Kidney epithelial cell (primary cell): Measurements from ENCODE around the gene P2RY6. TPM values are rescaled to one million over a fixed set of nuclear protein-coding genes. Genes with fewer than 3 reads are reported as not detected.

Experiments used
- DNase-seq: peaks from one replicate; pipeline ENCODE4 v3.0.0-alpha.2; 2010; ENCODE audit warnings: low read depth
- H3K27me3 ChIP-seq: 2 replicates; pipeline ENCODE4 v1.6.0; 2011; ENCODE audit warnings: low read length; ENCODE audit not compliant: control insufficient read depth, insufficient read depth
- H3K36me3 ChIP-seq: 2 replicates; pipeline ENCODE4 v1.5.1; 2011; ENCODE audit warnings: low read length; ENCODE audit not compliant: control insufficient read depth, insufficient read depth
- H3K4me3 ChIP-seq: 2 replicates; pipeline ENCODE4 v1.5.1; 2011; ENCODE audit warnings: low read depth, mild to moderate bottlenecking, control low read depth, low read length
- total RNA-seq: library from RNA; depleted of rRNA; stranded (reverse); fragments of >200 nt; gene quantifications from 2 replicates; pipeline ENCODE4 v1.2.3, GENCODE V29; 2015
- TF ChIP-seq, protein P1 (sequence below): IDR thresholded peaks from 2 replicates; pipeline ENCODE4 v1.5.1; 2011; ENCODE audit warnings: mild to moderate bottlenecking, moderate library complexity, low read length, control low read depth, inconsistent platforms; ENCODE audit not compliant: insufficient read depth, poor library complexity, severe bottlenecking

Gene P2RY6
- total RNA-seq, 1 donor from 2014 or later, result 6.1 TPM

GRCh38 chr11:73233211-73233610 lies 38.9 kb upstream of the P2RY6 start:
- TF ChIP-seq, protein P1, sequence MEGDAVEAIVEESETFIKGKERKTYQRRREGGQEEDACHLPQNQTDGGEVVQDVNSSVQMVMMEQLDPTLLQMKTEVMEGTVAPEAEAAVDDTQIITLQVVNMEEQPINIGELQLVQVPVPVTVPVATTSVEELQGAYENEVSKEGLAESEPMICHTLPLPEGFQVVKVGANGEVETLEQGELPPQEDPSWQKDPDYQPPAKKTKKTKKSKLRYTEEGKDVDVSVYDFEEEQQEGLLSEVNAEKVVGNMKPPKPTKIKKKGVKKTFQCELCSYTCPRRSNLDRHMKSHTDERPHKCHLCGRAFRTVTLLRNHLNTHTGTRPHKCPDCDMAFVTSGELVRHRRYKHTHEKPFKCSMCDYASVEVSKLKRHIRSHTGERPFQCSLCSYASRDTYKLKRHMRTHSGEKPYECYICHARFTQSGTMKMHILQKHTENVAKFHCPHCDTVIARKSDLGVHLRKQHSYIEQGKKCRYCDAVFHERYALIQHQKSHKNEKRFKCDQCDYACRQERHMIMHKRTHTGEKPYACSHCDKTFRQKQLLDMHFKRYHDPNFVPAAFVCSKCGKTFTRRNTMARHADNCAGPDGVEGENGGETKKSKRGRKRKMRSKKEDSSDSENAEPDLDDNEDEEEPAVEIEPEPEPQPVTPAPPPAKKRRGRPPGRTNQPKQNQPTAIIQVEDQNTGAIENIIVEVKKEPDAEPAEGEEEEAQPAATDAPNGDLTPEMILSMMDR, result no peak
- Histone ChIP-seq H3K27me3 (no peaks in the 10 kb centered on the region), H3K36me3 (no peaks in the 10 kb centered on the region), H3K4me3 (no peak overlapping the region)
- DNase-seq, result no peak

- Histone ChIP-seq H3K4me3 (no peak overlapping the region), H3K27me3 (no peaks in the 10 kb centered on the region), H3K36me3 (no peaks in the 10 kb centered on the region)
- DNase-seq, result no peak
- TF ChIP-seq, protein P1, result no peak
These were observed 38.3 kb upstream of the P2RY6 start for GRCh38 chr11:73233692-73234470.

DNA sequence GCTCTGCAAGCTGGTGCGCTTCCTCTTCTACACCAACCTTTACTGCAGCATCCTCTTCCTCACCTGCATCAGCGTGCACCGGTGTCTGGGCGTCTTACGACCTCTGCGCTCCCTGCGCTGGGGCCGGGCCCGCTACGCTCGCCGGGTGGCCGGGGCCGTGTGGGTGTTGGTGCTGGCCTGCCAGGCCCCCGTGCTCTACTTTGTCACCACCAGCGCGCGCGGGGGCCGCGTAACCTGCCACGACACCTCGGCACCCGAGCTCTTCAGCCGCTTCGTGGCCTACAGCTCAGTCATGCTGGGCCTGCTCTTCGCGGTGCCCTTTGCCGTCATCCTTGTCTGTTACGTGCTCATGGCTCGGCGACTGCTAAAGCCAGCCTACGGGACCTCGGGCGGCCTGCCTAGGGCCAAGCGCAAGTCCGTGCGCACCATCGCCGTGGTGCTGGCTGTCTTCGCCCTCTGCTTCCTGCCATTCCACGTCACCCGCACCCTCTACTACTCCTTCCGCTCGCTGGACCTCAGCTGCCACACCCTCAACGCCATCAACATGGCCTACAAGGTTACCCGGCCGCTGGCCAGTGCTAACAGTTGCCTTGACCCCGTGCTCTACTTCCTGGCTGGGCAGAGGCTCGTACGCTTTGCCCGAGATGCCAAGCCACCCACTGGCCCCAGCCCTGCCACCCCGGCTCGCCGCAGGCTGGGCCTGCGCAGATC lies 37.5 kb upstream of the P2RY6 start:
- TF ChIP-seq, protein P1, result no peak
- no peaks in the 10 kb centered on the region for H3K27me3 ChIP-seq
- no peak for DNase-seq
- H3K36me3 ChIP-seq, result no peaks in the 10 kb centered on the region
- no peak overlapping the region for H3K4me3 ChIP-seq

- DNase-seq, result no peak
- no peak overlapping the region for H3K4me3 ChIP-seq
- TF ChIP-seq, protein P1, result no peak
- H3K27me3 ChIP-seq, result no peaks in the 10 kb centered on the region
- no peaks in the 10 kb centered on the region for H3K36me3 ChIP-seq
These were observed 36.8 kb upstream of the P2RY6 start for GRCh38 chr11:73235236-73235786.

DNA sequence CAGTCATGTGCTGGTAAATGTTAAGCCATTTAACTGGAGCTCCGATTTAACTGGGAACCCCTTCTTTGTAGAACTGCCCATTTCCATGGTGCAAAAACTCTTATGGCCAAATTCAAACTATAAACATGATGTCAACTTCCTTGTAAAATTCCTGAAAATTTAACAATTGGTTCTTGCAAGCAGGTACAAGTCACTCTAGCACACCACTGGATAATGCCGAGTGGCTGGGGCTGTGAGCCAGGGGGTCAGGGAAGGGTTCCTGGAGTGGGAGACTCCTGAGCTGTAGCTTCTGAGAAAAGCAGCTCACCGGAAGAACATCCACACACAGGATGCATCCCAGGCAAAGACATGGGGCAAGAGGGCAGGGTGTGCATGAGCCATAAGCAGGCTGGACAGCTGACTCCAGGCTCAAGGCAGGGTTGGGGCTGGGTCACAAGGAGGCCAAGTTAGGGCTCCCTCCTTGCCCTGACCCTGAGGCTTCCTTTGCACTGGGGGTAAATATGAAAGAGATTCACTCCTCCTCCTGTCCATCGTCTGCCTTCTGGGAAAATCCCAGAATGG lies 35.9 kb upstream of the P2RY6 start:
- H3K4me3 ChIP-seq, result no peak overlapping the region
- H3K27me3 ChIP-seq, result no peaks in the 10 kb centered on the region
- no peak for DNase-seq
- H3K36me3 ChIP-seq, result no peaks in the 10 kb centered on the region
- TF ChIP-seq, protein P1, result no peak
